Endodermal cell (in vitro differentiated cells): Measurements from ENCODE around the gene NGEF. TPM values are rescaled to one million over a fixed set of nuclear protein-coding genes. Genes with fewer than 3 reads are reported as not detected.

Source experiments
- DNase-seq: peaks from one replicate; pipeline ENCODE4 v3.0.0-alpha.2; 2017
- H3K27ac ChIP-seq: 2 replicates; pipeline ENCODE4 v1.5.1; 2013; ENCODE audit warnings: mild to moderate bottlenecking, low read depth, low read length, moderate library complexity
- H3K27me3 ChIP-seq: 2 replicates; pipeline ENCODE4 v1.6.1; 2013; ENCODE audit warnings: mild to moderate bottlenecking, low read length, moderate library complexity; ENCODE audit not compliant: insufficient read depth, control insufficient read depth, poor library complexity, severe bottlenecking
- H3K36me3 ChIP-seq: 2 replicates; pipeline ENCODE4 v1.7.0; 2013; ENCODE audit warnings: mild to moderate bottlenecking, low read length, moderate library complexity; ENCODE audit not compliant: control insufficient read depth, insufficient read depth
- H3K4me1 ChIP-seq: one replicate; pipeline ENCODE4 v1.7.0; 2013; ENCODE audit warnings: low read length; ENCODE audit not compliant: control insufficient read depth, insufficient read depth
- H3K4me3 ChIP-seq: 2 replicates; pipeline ENCODE4 v1.5.1; 2013; ENCODE audit warnings: mild to moderate bottlenecking, low read length, moderate library complexity
- H3K9ac ChIP-seq: 2 replicates; pipeline ENCODE4 v1.6.1; 2013; ENCODE audit warnings: mild to moderate bottlenecking, low read length, moderate library complexity; ENCODE audit not compliant: poor library complexity, severe bottlenecking; ENCODE audit errors: extremely low read depth
- H3K9me3 ChIP-seq: 2 replicates; pipeline ENCODE4 v1.6.1; 2013; ENCODE audit warnings: mild to moderate bottlenecking, low read length, moderate library complexity; ENCODE audit not compliant: control insufficient read depth
- H3K27ac Mint-ChIP-seq: 2 replicates; pipeline ENCODE4 v1.8.0; 2020; ENCODE audit warnings: mixed read lengths
- H3K27me3 Mint-ChIP-seq: 2 replicates; pipeline ENCODE4 v1.8.0; 2021; ENCODE audit warnings: mild to moderate bottlenecking, mixed read lengths; ENCODE audit not compliant: insufficient read depth
- H3K36me3 Mint-ChIP-seq: 2 replicates; pipeline ENCODE4 v1.8.0; 2020; ENCODE audit warnings: low read depth, mixed read lengths
- H3K4me1 Mint-ChIP-seq: 2 replicates; pipeline ENCODE4 v1.8.0; 2020; ENCODE audit warnings: mixed read lengths
- H3K4me3 Mint-ChIP-seq: 2 replicates; pipeline ENCODE4 v1.8.0; 2020; ENCODE audit warnings: mild to moderate bottlenecking, moderate library complexity, mixed read lengths
- H3K9me3 Mint-ChIP-seq: 2 replicates; pipeline ENCODE4 v1.8.0; 2020; ENCODE audit warnings: mild to moderate bottlenecking, mixed read lengths
- WGBS, 2 experiments: methylation state at CpG; one replicate each; pipeline versions ENCODE4 v1.1.5 to v1.1.7; 2013; ENCODE audit warnings: missing lambda C conversion rate in 2 of 2, mixed read lengths in 1 of 2; ENCODE audit not compliant: insufficient coverage in 1 of 2, insufficient read length in 1 of 2; 5-methylcytosine and 5-hydroxymethylcytosine counted together
- total RNA-seq, 2 donors: library from RNA; stranded (reverse); fragmentation: NEBNext Ultra II Directional in 1 of 2; extraction: Animal tissue kit (Norgen Biotek cat#: 25700) in 1 of 2; gene quantifications; 2 replicates in 1 of 2; 3 replicates in 1 of 2; pipeline ENCODE4 v1.2.1, GENCODE V29; 2021
- TF ChIP-seq, protein P1 (sequence below): fragments of 200-600 bp; sonication (generic); conservative IDR thresholded peaks from 2 replicates; pipeline ENCODE4 v1.5.0; 2021; ENCODE audit warnings: antibody characterized with exemption, mild to moderate bottlenecking

NGEF gene
- total RNA-seq, 2 donors from 2014 or later, result 1.8 to 2.9 TPM

DNA sequence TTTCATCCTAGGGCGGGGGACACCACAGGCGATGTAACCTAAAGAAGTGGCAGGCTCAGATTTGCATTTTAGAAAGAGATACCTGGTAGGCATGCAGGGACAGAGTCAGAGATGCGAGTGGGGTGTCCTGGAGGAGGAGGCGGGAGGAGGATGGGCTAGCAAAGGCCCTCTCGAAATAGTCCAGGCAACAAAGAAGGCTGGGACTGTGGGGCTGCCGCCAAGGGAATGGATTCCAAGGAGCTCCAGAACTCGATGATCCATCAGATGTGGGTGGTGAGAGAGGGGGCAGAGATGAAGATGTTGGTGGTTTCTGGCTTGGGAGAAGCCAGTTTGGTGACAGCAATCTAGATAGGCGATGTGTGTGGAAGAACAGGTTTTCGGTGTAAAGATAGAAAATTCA is 34.6 kb upstream of the NGEF start:
- no peaks in the 10 kb centered on the region for H3K36me3 ChIP-seq
- H3K27me3 Mint-ChIP-seq, result peaks cover 22% of the 10 kb centered on the region
- no peaks in the 10 kb centered on the region for H3K4me1 ChIP-seq
- no peaks in the 10 kb centered on the region for H3K9me3 Mint-ChIP-seq
- WGBS, 2 experiments, result 84 to 86% methylated on average over 6 to 9 of the region's 9 CpGs
- H3K4me3 ChIP-seq, result no peak overlapping the region
- TF ChIP-seq, protein P1, sequence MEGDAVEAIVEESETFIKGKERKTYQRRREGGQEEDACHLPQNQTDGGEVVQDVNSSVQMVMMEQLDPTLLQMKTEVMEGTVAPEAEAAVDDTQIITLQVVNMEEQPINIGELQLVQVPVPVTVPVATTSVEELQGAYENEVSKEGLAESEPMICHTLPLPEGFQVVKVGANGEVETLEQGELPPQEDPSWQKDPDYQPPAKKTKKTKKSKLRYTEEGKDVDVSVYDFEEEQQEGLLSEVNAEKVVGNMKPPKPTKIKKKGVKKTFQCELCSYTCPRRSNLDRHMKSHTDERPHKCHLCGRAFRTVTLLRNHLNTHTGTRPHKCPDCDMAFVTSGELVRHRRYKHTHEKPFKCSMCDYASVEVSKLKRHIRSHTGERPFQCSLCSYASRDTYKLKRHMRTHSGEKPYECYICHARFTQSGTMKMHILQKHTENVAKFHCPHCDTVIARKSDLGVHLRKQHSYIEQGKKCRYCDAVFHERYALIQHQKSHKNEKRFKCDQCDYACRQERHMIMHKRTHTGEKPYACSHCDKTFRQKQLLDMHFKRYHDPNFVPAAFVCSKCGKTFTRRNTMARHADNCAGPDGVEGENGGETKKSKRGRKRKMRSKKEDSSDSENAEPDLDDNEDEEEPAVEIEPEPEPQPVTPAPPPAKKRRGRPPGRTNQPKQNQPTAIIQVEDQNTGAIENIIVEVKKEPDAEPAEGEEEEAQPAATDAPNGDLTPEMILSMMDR, result no peak
- H3K36me3 Mint-ChIP-seq, result no peaks in the 10 kb centered on the region
- H3K9me3 ChIP-seq, result no peaks in the 10 kb centered on the region
- H3K4me1 Mint-ChIP-seq, result peaks cover 22% of the 10 kb centered on the region
- no peak overlapping the region for H3K9ac ChIP-seq
- no peak overlapping the region for H3K27ac Mint-ChIP-seq
- peak; percentile 39 for DNase-seq
- no peak overlapping the region for H3K27ac ChIP-seq
- H3K27me3 ChIP-seq, result peaks cover 13% of the 10 kb centered on the region
- H3K4me3 Mint-ChIP-seq, result no peak overlapping the region

DNA sequence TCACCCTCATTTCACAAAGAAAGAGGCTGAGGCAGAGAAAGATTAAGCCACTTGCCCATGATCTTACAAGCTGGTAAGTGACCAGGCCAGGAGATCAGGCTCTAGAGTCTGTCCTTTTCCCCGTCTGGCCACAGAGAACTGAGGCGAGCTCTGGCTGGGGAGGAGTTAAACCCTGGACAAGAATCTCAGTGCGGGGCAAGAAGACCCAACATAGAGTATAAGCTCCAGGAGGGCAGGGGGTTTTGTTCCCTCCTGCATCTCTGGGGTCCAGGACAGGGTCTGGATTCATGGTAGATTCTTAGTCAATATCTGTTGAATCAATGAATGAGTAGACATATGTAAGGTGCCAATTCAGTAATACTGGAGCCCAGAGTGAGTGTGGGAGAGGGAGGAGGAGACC is 34.1 kb upstream of the NGEF start:
- no peaks in the 10 kb centered on the region for H3K36me3 Mint-ChIP-seq
- H3K4me3 ChIP-seq, result no peak overlapping the region
- 95 to 100% methylated on average over 2 to 3 of the region's 3 CpGs for WGBS, 2 experiments
- H3K9me3 Mint-ChIP-seq, result no peaks in the 10 kb centered on the region
- peaks cover 11% of the 10 kb centered on the region for H3K27me3 ChIP-seq
- no peak overlapping the region for H3K4me3 Mint-ChIP-seq
- no peak overlapping the region for H3K27ac Mint-ChIP-seq
- H3K27ac ChIP-seq, result no peak overlapping the region
- no peaks in the 10 kb centered on the region for H3K36me3 ChIP-seq
- TF ChIP-seq, protein P1, result no peak
- peaks cover 22% of the 10 kb centered on the region for H3K27me3 Mint-ChIP-seq
- peaks cover 22% of the 10 kb centered on the region for H3K4me1 Mint-ChIP-seq
- no peaks in the 10 kb centered on the region for H3K4me1 ChIP-seq
- H3K9me3 ChIP-seq, result no peaks in the 10 kb centered on the region
- H3K9ac ChIP-seq, result no peak overlapping the region
- no peak for DNase-seq

DNA sequence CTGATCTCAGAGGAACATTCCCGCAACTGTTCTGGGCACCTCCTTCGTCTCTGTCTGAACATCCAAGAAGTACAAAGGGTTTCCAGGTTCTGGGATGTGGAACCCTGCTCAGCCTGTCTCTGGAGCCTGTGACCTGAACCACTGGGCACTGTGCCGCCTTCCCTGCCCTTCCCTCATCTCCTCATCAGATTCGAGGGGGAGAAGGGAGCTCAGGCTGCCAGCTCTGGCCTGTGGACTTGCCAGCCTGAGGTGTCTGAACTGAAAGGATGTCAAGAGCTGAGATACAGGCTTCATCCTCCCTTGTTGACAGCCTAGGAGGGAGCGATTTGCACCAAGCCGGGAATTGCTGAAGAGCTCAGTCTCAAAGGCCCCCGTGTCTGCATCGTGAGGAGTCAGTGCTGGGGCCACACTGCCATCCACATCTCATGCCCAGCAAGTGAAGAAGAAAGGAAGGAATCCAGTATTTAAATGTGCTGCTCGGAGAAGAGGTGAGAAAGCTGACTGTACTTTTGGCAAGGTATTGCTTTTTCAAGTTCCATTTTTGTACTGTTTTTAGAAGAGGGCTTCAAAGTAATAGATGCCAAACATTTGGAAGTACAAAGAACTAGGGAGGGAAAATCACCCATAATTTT is 32.0 kb upstream of the NGEF start:
- Mint-ChIP-seq H3K27ac (no peak overlapping the region), H3K4me1 (peaks cover 8% of the 10 kb centered on the region), H3K27me3 (peaks cover 8% of the 10 kb centered on the region), H3K4me3 (no peak overlapping the region), H3K9me3 (no peaks in the 10 kb centered on the region), H3K36me3 (no peaks in the 10 kb centered on the region)
- Histone ChIP-seq H3K36me3 (no peaks in the 10 kb centered on the region), H3K4me1 (no peaks in the 10 kb centered on the region), H3K9me3 (no peaks in the 10 kb centered on the region), H3K27me3 (no peaks in the 10 kb centered on the region), H3K9ac (no peak overlapping the region), H3K27ac (no peak overlapping the region), H3K4me3 (no peak overlapping the region)
- DNase-seq, result no peak
- 89% methylated on average over 9 of the region's 9 CpGs for WGBS, 2 experiments
- TF ChIP-seq, protein P1, result no peak
